ENCODE measurements around the gene PROSER1.

The PROSER1 gene

GRCh38 chr13:38967446-38967845, 70.4 kb downstream of the PROSER1 start:
- Histone ChIP-seq H3K27ac (no peak overlapping the region), H3K27me3 (ENCODE audit: insufficient read depth, low read depth, severe bottlenecking) (no peaks in the 10 kb centered on the region), H3K9me3 (ENCODE audit: severe bottlenecking) (no peaks in the 10 kb centered on the region), H3K36me3 (no peaks in the 10 kb centered on the region), H3K4me3 (ENCODE audit: low read depth, low read length) (no peak overlapping the region)
- TF ChIP-seq CTCF (IDR thresholded peaks at IDR 0.05; ENCODE audit: low read depth, low read length) = no peak
- peak; percentile 55 for DNase-seq

- Histone ChIP-seq H3K27me3 (ENCODE audit: insufficient read depth, low read depth, severe bottlenecking) (no peaks in the 10 kb centered on the region), H3K9me3 (ENCODE audit: severe bottlenecking) (no peaks in the 10 kb centered on the region), H3K36me3 (no peaks in the 10 kb centered on the region), H3K27ac (no peak overlapping the region), H3K4me3 (ENCODE audit: low read depth, low read length) (no peak overlapping the region)
- DNase-seq = no peak
- no peak for TF ChIP-seq CTCF (IDR thresholded peaks at IDR 0.05; ENCODE audit: low read depth, low read length)
These were observed 72.6 kb downstream of the PROSER1 start for GRCh38 chr13:38965281-38965680.

DNA sequence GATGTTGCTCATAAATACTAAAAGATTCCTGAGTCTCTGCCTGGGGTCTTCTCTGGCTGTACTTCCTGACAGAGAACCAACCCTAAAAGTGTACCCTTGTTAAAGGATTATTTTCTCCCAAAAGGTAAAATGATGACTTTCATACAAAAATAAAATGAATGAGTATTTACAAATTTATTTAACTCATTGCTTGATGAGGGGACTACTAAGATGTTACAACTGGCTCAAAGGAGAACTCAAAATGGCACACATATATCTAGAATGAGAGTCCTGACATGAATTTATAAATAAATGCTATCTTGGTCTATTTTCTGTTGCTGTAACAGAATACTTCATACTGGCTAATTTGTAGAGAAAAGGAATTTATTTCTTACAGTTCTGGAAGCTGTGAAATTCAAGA, 77.7 kb downstream of the PROSER1 start:
- H3K4me3 ChIP-seq (ENCODE audit: low read depth, low read length) = no peak overlapping the region
- no peaks in the 10 kb centered on the region for H3K9me3 ChIP-seq (ENCODE audit: severe bottlenecking)
- DNase-seq = no peak
- no peaks in the 10 kb centered on the region for H3K36me3 ChIP-seq
- H3K27ac ChIP-seq = no peak overlapping the region
- TF ChIP-seq CTCF (IDR thresholded peaks at IDR 0.05; ENCODE audit: low read depth, low read length) = no peak
- no peaks in the 10 kb centered on the region for H3K27me3 ChIP-seq (ENCODE audit: insufficient read depth, low read depth, severe bottlenecking)

All from WERI-Rb-1 (cell line).